ENCODE data around the gene ABLIM2.

GRCh38 chr4:8198906-8199593 lies 40.4 kb upstream of the ABLIM2 start, which contains the start of gene SH3TC1:
- TF ChIP-seq CTCF (IDR thresholded peaks at IDR 0.05), result no peak
- TF ChIP-seq POLR2A (IDR thresholded peaks at IDR 0.05), result no peak

Data from lower leg skin (tissue), 3 donors.